Coronary artery (tissue), 2 donors: ENCODE data around the gene KCNMA1.

ENCODE experiments used
- DNase-seq: peaks from one replicate; pipeline ENCODE4 v3.0.0-alpha.2; 2017; ENCODE audit warnings: low spot score
- H3K27ac ChIP-seq, 2 donors: fragments of 200-600 bp; sonication (generic); one replicate each; pipeline ENCODE4 v1.5.1; 2016 to 2019
- H3K4me3 ChIP-seq: fragments of 200-600 bp; sonication (generic); 2 replicates; pipeline ENCODE4 v1.5.1; 2016; ENCODE audit warnings: mild to moderate bottlenecking, moderate library complexity
- CTCF ChIP-seq: fragments of 200-600 bp; sonication (generic); IDR thresholded peaks from one replicate; pipeline ENCODE4 v1.5.1; 2019; ENCODE audit warnings: antibody characterized with exemption

Gene KCNMA1

GRCh38 chr10:77497748-77498147 lies 139.9 kb downstream of the KCNMA1 start:
- Histone ChIP-seq H3K27ac (no peak overlapping the region), H3K4me3 (no peak overlapping the region)
- TF ChIP-seq CTCF, result no peak
- DNase-seq, result no peak

- TF ChIP-seq CTCF, result no peak
- no peak overlapping the region for H3K27ac ChIP-seq
- DNase-seq, result no peak
- H3K4me3 ChIP-seq, result no peak overlapping the region
These were observed 140.6 kb downstream of the KCNMA1 start for GRCh38 chr10:77496941-77497420.

- no peak for DNase-seq
- Histone ChIP-seq H3K27ac (no peak overlapping the region), H3K4me3 (no peak overlapping the region)
- no peak for TF ChIP-seq CTCF
These were observed 142.7 kb downstream of the KCNMA1 start for GRCh38 chr10:77494756-77495541.

GRCh38 chr10:77494327-77494726 lies 143.3 kb downstream of the KCNMA1 start:
- no peak for TF ChIP-seq CTCF
- DNase-seq, result no peak
- H3K4me3 ChIP-seq, result no peak overlapping the region
- H3K27ac ChIP-seq, result no peak overlapping the region

GRCh38 chr10:77493851-77494261 lies 143.8 kb downstream of the KCNMA1 start:
- no peak for DNase-seq
- Histone ChIP-seq H3K4me3 (no peak overlapping the region), H3K27ac (no peak overlapping the region)
- TF ChIP-seq CTCF, result no peak

- no peak overlapping the region for H3K4me3 ChIP-seq
- no peak for DNase-seq
- H3K27ac ChIP-seq, result no peak overlapping the region
- TF ChIP-seq CTCF, result no peak
These were observed 144.3 kb downstream of the KCNMA1 start for GRCh38 chr10:77493239-77493806.
